GM12872 (cell line): ENCODE results near the gene ADRB2.

Source experiments
- CTCF ChIP-seq: IDR thresholded peaks from 3 replicates; pipeline ENCODE4 v1.5.1; 2011; ENCODE audit warnings: low read depth, mild to moderate bottlenecking, low read length, moderate library complexity; ENCODE audit not compliant: insufficient read depth

The ADRB2 gene

GRCh38 chr5:148847456-148847855, 21.0 kb downstream of the ADRB2 start:
- TF ChIP-seq CTCF, result no peak

- TF ChIP-seq CTCF, result no peak
Observed at GRCh38 chr5:148848393-148849031, 22.1 kb downstream of the ADRB2 start.

GRCh38 chr5:148849461-148849860, 23.1 kb downstream of the ADRB2 start:
- TF ChIP-seq CTCF, result no peak

- TF ChIP-seq CTCF, result no peak
Observed at GRCh38 chr5:148850836-148851235, 24.4 kb downstream of the ADRB2 start.

GRCh38 chr5:148853868-148854267, 27.5 kb downstream of the ADRB2 start:
- TF ChIP-seq CTCF, result no peak

- TF ChIP-seq CTCF, result no peak
Observed at GRCh38 chr5:148855249-148856008, 29.0 kb downstream of the ADRB2 start.

- no peak for TF ChIP-seq CTCF
Observed at GRCh38 chr5:148856009-148856367, 29.6 kb downstream of the ADRB2 start.
